Measurements from ENCODE around the gene TSC2.
"Not testable (repeated sequence)": the region's sequence is repeated elsewhere in the genome, so short reads cannot be mapped to it uniquely, and the experiment has no call there.

TSC2 gene

GRCh38 chr16:2122934-2123683 lies 75.3 kb downstream of the TSC2 start:
- not testable (repeated sequence) for DNase-seq (ENCODE audit: low read depth)

GRCh38 chr16:2123706-2124376 lies 76.1 kb downstream of the TSC2 start:
- DNase-seq (ENCODE audit: low read depth), result not testable (repeated sequence)

GRCh38 chr16:2124377-2124693 lies 76.5 kb downstream of the TSC2 start:
- not testable (repeated sequence) for DNase-seq (ENCODE audit: low read depth)

- DNase-seq (ENCODE audit: low read depth), result not testable (repeated sequence)
These were observed 77.1 kb downstream of the TSC2 start for GRCh38 chr16:2124694-2125444.

- not testable (repeated sequence) for DNase-seq (ENCODE audit: low read depth)
These were observed 77.8 kb downstream of the TSC2 start for GRCh38 chr16:2125609-2126008.

GRCh38 chr16:2126161-2126743 lies 78.5 kb downstream of the TSC2 start:
- DNase-seq (ENCODE audit: low read depth), result not testable (repeated sequence)

- DNase-seq (ENCODE audit: low read depth), result not testable (repeated sequence)
These were observed 79.3 kb downstream of the TSC2 start for GRCh38 chr16:2126928-2127556.

GRCh38 chr16:2127630-2128280 lies 80.0 kb downstream of the TSC2 start:
- DNase-seq (ENCODE audit: low read depth), result peak; percentile 29

- not testable (repeated sequence) for DNase-seq (ENCODE audit: low read depth)
These were observed 81.5 kb downstream of the TSC2 start for GRCh38 chr16:2129251-2129650.

- not testable (repeated sequence) for DNase-seq (ENCODE audit: low read depth)
These were observed 82.2 kb downstream of the TSC2 start for GRCh38 chr16:2129890-2130447.

- DNase-seq (ENCODE audit: low read depth), result not testable (repeated sequence)
These were observed 86.0 kb downstream of the TSC2 start for GRCh38 chr16:2133797-2134196.

GRCh38 chr16:2135071-2135470 lies 87.3 kb downstream of the TSC2 start:
- not testable (repeated sequence) for DNase-seq (ENCODE audit: low read depth)

- peak; percentile 99 for DNase-seq (ENCODE audit: low read depth)
These were observed 88.1 kb downstream of the TSC2 start, which contains the start of gene PKD1 for GRCh38 chr16:2135770-2136490. Gene PKD1, minus strand, starts transcription at chr16:2135898. Its CDS starts 209 bp downstream, at chr16:2135689.

All from stimulated activated CD4-positive, alpha-beta T cell treated with anti-CD3 and anti-CD28 coated beads, Interleukin-2, amount 100 ng/mL, for 4 hours (primary cell).